ENCODE measurements around the gene PARD3B. TPM values are rescaled to one million over a fixed set of nuclear protein-coding genes. Genes with fewer than 3 reads are reported as not detected.

PARD3B gene
- total RNA-seq, 1 donor from 2014 or later, result 0.66 TPM

DNA sequence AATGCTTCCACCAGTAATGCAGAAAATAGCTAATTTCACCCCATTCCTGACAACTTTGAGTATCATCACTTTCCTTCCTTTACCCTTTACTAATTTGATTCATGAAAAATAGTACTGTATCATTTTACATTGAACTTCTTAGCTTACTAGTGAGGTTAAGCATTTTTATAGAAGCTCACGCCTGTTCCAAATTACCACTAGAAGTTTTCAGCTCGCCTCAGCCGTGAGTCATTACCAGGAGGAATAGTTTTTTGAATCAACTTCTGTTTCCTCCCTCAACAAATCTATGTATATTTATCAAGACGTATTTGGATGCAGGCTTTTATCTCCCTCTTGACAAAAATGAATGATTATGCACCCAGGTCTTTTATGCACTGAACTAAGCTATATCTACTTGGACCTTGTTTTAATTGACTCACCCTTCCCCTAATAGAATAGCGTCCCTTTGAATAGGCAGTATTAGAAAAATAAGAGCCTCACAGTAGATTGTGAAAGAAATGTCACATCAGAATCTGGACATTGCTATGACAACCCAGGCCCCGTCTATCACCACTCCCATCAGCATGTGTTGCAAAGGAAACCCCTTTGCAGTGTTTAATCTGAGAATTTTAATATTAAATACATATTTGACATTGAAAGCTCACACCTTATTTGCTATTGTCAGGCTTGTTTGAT lies 929.6 kb downstream of the PARD3B start:
- Mint-ChIP-seq H3K4me3 (ENCODE audit: unreplicated experiment) (no peak overlapping the region), H3K9me3 (ENCODE audit: unreplicated experiment) (no peaks in the 10 kb centered on the region)

DNA sequence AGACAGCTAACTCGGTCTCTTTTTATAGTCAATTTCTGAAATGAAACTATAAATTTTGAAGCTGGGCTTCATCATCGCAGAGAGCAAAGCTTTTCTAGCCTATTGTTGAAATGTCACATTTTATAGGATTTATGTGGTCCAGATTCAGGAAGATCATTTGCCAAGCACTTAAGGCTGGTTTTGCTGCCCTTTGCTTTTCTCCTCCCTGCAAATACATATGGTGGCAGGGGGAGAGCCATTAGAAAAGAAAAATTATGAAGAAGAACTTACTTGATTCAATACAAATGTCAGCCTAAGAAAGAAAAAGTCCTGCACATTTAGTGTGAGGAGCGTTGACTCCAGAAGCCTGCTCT lies 930.1 kb downstream of the PARD3B start:
- H3K4me3 Mint-ChIP-seq (ENCODE audit: unreplicated experiment), result no peak overlapping the region
- H3K36me3 Mint-ChIP-seq (ENCODE audit: unreplicated experiment), result no peaks in the 10 kb centered on the region
- no peaks in the 10 kb centered on the region for H3K9me3 Mint-ChIP-seq (ENCODE audit: unreplicated experiment)
- H3K27me3 Mint-ChIP-seq (ENCODE audit: unreplicated experiment), result peaks cover 2% of the 10 kb centered on the region
- no peaks in the 10 kb centered on the region for H3K4me1 Mint-ChIP-seq (ENCODE audit: low read depth, unreplicated experiment)
- no peak for DNase-seq
- TF ChIP-seq, protein P1, sequence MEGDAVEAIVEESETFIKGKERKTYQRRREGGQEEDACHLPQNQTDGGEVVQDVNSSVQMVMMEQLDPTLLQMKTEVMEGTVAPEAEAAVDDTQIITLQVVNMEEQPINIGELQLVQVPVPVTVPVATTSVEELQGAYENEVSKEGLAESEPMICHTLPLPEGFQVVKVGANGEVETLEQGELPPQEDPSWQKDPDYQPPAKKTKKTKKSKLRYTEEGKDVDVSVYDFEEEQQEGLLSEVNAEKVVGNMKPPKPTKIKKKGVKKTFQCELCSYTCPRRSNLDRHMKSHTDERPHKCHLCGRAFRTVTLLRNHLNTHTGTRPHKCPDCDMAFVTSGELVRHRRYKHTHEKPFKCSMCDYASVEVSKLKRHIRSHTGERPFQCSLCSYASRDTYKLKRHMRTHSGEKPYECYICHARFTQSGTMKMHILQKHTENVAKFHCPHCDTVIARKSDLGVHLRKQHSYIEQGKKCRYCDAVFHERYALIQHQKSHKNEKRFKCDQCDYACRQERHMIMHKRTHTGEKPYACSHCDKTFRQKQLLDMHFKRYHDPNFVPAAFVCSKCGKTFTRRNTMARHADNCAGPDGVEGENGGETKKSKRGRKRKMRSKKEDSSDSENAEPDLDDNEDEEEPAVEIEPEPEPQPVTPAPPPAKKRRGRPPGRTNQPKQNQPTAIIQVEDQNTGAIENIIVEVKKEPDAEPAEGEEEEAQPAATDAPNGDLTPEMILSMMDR (IDR thresholded peaks at IDR 0.05; ENCODE audit: partially characterized antibody, unreplicated experiment), result no peak
- no peak overlapping the region for H3K27ac Mint-ChIP-seq (ENCODE audit: unreplicated experiment)

More for the DNA sequence above, 929.6 kb downstream of the PARD3B start:
- no peaks in the 10 kb centered on the region for H3K4me1 Mint-ChIP-seq (ENCODE audit: low read depth, unreplicated experiment)
- no peak overlapping the region for H3K27ac Mint-ChIP-seq (ENCODE audit: unreplicated experiment)
- H3K27me3 Mint-ChIP-seq (ENCODE audit: unreplicated experiment), result peaks cover 3% of the 10 kb centered on the region
- no peak for DNase-seq
- TF ChIP-seq, protein P1 (IDR thresholded peaks at IDR 0.05; ENCODE audit: partially characterized antibody, unreplicated experiment), result no peak
- no peaks in the 10 kb centered on the region for H3K36me3 Mint-ChIP-seq (ENCODE audit: unreplicated experiment)

DNA sequence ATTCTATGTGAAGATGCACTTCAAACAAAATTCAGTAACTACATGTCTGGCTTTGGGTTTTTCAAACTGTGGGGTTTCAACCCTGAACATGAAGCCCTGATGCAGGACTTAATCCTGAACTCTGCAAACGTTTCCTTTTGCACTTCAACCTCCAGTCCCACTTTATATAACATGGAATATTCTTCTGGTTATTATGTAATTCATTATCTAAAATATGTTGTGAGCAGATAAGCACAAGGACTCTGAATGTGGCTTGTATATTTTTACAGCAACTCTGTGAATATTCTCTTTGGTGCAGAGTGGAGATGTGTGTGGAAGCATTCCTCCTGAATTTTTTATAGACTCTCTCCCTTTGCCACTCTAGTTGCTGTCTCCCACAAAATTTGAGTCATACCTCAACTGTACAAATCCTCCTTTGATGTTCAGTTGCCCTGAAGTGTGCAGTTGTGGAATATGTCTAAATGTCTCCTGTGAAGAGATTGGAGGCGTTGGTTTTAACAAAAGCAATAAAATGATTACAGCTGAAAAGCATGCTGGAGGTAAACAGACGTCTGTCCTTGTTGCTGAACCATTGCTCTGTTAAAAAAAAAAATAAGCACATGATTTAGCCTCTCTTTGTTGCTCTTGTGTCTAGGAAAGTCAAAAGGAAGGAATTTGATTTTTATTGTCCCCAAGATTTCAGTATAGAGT lies 931.9 kb downstream of the PARD3B start:
- Mint-ChIP-seq H3K27me3 (ENCODE audit: unreplicated experiment) (peaks cover 2% of the 10 kb centered on the region), H3K4me3 (ENCODE audit: unreplicated experiment) (no peak overlapping the region), H3K27ac (ENCODE audit: unreplicated experiment) (no peak overlapping the region), H3K36me3 (ENCODE audit: unreplicated experiment) (no peaks in the 10 kb centered on the region), H3K9me3 (ENCODE audit: unreplicated experiment) (no peaks in the 10 kb centered on the region), H3K4me1 (ENCODE audit: low read depth, unreplicated experiment) (no peaks in the 10 kb centered on the region)
- DNase-seq, result no peak
- TF ChIP-seq, protein P1 (IDR thresholded peaks at IDR 0.05; ENCODE audit: partially characterized antibody, unreplicated experiment), result no peak

DNA sequence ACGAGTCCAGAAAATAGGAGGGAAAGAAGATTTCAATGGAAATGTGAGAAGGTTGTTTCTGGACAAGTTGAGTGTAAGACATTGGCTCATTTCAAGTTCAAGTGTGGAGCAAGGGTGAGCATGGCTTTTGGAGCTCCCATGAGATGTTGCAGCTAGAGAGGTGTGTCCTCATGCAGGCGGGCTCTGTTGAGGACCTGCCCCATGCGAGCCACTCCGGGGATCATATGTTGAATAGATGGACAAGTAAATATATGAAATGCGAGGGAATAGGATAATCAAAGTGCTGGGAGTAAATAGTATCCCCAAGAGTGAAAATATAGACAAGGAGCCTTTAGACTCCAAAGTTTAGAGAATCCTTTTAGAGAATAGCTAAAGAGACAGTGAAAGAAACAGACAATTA lies 936.6 kb downstream of the PARD3B start:
- H3K9me3 Mint-ChIP-seq (ENCODE audit: unreplicated experiment), result no peaks in the 10 kb centered on the region
- no peak for DNase-seq
- TF ChIP-seq, protein P1 (IDR thresholded peaks at IDR 0.05; ENCODE audit: partially characterized antibody, unreplicated experiment), result no peak
- H3K4me3 Mint-ChIP-seq (ENCODE audit: unreplicated experiment), result no peak overlapping the region
- no peak overlapping the region for H3K27ac Mint-ChIP-seq (ENCODE audit: unreplicated experiment)
- peaks cover 22% of the 10 kb centered on the region for H3K4me1 Mint-ChIP-seq (ENCODE audit: low read depth, unreplicated experiment)
- H3K27me3 Mint-ChIP-seq (ENCODE audit: unreplicated experiment), result no peaks in the 10 kb centered on the region
- no peaks in the 10 kb centered on the region for H3K36me3 Mint-ChIP-seq (ENCODE audit: unreplicated experiment)

DNA sequence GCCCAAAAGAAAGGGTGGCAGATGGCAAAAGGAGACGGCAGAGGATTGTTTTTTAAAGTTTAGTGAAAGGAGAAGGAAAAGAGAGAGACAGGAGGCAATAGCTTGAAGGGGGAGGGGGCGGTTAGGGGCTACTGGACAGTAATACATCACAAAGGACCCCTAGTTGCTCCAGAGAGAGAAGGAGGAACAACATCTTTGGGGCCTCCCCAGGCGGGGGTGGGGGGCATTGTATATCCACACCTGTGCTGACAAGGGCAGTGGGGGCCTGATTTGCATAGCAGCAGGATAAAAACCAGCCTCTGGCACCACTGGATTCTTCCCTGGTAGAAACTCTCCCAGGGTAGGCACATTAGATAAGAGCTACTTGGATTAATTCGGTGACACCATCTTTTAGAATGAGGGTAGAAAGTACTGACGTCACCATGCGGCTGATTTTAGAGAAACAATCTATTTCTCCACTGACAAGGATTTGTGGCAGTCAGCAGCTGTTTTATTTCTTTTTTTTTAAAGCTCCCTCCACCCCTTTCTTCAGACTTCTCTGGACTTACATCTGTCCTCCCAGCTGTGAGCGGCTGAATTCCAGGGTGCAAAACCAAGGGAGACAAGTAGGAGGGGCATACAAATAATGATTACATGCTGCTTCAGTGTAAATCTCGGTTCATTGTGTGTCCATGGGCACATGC lies 937.3 kb downstream of the PARD3B start:
- Mint-ChIP-seq H3K9me3 (ENCODE audit: unreplicated experiment) (no peaks in the 10 kb centered on the region), H3K27me3 (ENCODE audit: unreplicated experiment) (no peaks in the 10 kb centered on the region), H3K4me1 (ENCODE audit: low read depth, unreplicated experiment) (peaks cover 22% of the 10 kb centered on the region), H3K4me3 (ENCODE audit: unreplicated experiment) (peak overlapping the region; percentile 22), H3K27ac (ENCODE audit: unreplicated experiment) (no peak overlapping the region), H3K36me3 (ENCODE audit: unreplicated experiment) (no peaks in the 10 kb centered on the region)
- TF ChIP-seq, protein P1 (IDR thresholded peaks at IDR 0.05; ENCODE audit: partially characterized antibody, unreplicated experiment), result no peak
- DNase-seq, result no peak
